OCI-M1 (cell line): ENCODE results near the gene ALPK3.
A peak's percentile ranks its signal among the peaks of the same experiment; 100 is the strongest.

ENCODE experiments used
- DNase-seq: peaks from one replicate; lab custom pipeline; 2025; lab: John Stamatoyannopoulos, UW

The ALPK3 gene

DNA sequence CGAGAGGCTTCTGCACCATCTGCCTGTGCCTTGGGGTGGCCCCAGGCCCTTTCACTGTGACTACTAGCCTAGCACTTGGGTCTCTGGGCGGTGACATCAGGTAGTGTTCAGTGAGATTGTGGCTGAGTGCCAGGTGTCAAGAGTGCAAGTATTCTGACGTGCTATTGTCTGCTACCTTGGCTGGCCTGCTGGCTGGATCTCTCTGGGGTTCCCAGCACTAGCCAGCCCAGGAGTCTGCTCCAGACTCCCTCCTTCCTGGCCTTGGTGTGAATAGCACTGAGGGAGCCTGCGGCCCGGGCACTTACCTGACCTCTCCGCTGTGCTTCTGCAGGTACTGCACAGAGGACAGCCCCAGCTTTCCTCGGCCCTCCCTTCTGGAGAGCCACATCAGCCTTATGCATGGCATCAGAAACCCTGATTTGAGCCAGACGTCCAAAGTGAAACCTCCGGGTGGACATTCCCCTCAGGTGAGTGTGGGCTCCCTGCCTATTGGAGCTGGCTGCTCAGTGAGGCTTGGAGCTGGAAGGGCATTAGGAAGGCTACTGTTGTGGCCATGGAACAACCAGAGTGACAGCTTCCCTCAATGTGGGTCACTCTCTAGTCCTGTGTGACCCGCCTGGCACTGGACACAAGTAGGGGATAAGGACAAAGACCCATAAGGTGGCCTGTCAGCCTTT lies 17.5 kb upstream of the ALPK3 start:
- no peak for DNase-seq

DNA sequence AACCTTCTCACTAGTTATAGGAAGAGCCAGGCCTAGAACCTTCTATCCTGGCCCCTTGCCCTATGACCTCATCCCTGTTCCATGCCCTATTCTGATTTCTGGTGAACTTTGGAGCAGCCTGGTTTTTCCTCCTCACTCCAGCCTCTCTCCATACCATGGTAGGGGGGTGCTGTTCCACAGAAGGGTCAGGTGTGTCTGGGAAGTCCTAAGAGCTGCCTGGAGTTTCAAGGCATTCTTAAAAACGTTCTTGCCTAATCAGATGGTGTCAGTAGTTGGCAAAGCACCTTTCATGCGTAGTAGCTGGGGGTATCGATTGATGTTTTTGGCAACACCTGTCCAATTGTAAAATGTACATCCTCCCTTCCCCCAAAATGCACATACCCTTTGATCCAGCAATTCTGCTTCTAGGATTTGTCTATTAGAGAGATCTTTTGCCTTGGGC lies 16.8 kb upstream of the ALPK3 start:
- DNase-seq: no peak

DNA sequence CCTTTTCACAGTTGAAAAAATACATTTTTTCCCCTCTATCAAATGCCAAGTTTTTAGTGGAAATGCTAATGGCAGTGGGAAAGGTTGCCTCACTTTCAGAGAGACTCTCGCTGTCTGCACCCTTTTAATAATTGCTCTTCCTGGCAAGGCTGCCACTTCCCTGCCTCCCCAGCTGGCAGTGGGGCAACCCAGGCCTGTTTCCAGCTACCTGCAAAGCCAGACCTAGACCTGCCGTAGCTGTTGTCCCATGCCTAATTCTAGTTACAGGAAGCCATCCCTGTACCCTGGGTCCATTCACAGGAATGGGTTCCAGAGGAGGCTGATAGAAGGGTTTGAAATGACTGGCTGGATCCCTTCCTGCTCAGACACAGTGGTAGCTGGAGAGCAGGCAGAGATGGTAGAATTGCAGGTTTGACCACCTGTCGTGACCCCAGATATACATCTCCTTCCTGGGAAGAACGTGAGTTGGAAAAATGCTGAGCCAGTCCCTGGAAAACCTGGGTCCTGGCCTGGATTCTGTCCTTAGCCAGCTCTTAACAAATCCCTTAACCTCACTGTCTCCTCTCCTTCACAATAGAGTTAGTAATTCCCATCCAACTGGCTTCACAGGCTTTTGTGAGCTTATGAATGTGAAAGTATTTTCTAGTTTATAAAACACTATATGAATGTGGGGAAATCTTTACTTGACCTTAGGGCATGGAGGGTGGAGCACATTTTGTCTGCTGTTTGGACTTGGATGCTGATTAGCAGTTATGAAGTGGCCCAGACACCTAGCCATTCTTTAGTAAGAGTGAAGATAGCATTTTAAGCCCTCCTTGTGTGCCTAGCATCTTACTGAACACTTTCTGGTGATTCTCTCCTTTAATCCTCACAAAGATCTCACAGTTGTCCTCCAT lies 12.9 kb upstream of the ALPK3 start:
- DNase-seq: no peak

DNA sequence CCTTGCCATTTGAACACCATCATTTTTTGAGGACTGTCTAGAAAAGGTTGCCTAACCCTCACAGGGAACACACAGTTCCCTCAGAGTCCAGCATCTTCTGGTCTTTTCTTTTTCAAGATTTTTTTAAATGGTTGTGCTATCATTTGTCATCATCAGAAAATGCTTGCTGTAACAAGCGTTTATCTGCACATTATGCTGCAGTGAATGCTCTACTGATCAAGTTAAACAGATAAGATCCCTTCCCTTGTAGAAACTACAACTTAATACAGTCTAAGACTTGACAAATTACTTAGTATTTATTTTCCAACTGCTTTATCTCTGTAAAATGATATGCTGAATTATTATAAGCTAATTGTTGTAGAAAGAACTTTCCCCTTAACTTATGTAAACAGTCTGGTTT lies 11.9 kb upstream of the ALPK3 start:
- no peak for DNase-seq

DNA sequence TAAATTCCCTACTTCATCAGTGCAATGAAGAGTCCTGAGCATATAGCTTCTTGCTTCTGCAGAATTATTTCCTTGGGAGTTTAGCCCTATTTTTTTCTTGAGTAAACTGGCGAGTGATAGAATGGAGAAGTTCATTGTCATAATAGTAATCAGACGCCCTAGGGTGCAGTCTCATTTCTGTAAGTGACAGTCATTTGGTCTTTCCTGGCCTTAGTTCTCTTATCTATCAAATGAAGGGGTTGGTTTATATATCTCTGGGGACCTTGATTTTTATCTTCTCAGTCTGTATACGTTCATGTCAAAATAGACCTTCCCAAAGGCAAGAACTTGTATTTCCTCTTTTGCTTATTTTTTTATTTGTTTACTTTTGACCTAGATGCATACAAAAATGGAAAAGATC lies 9.9 kb upstream of the ALPK3 start:
- DNase-seq: no peak

DNA sequence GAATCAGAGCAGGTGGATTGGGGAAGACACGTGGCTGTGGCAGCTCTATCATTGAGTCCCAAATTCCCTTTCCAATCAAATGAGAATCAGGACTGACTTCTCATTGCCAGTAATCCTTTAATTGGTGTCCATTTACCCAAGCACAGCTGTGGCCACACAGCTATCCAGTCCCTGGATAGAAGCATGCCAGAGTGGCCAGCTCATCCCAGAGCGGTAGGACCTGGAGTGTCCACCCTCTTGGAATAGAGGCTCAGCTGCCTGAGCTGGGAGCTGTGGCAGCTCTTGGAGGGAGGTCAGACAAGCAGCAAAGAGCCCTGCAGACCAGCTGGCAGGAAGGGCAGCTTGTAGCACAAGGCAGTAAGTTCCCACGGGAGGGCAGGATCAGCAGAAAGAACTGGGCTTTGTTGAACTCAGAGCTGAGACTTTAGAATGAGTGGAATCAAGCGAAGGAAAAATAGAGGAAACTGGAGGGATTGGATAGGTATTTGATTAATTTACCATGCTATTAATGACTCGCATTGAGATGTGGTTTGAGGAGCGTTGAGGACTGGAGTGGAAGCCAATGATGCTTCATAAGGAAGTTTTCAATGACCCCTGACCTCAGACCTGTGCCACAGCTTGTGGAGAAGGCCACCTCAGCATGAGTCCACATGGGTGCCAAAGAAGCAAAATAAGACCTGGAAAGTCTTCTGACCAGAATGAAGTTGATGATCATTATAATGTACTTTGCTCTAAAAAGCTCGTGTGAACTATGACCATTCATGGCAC lies 6.9 kb upstream of the ALPK3 start:
- DNase-seq: no peak

DNA sequence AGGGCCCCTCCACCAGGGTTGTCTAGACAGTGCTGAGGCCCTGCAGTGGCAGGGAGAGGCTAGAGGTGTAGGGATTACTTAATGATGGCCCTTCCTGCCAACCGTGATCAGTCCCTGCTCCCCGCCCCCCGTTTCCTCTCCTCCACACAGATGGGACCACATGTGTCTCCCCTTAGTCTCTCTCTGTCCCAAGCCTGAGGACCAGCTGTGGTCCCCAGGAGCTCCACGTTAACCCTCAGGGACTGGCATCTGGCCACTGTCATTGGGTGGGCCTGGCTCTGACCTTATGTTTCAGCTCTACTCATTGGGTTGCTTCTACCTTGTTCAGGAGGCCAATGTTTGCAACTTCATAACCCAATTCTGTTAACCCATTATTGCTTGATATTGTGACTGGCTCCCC lies 6.0 kb upstream of the ALPK3 start:
- DNase-seq: no peak

DNA sequence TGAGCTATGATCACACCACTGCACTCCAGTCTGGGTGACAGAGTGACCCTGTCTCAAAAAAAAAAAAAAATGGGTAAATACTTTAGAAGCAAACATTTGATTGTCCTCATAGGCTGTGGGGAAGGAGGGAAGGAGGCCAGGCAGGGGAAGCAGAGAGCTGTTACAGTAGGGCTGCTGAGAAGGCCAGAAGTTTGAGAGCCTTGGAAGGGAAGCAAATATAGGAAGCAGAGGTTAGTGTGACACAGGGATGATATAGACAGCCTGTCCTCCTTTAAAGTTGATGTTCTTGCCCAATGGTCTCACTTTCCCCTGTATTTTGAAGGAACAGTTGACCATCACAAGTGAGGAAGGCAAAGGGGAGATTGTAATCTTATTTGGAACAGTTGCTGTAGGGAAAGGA lies 5.3 kb upstream of the ALPK3 start:
- DNase-seq: no peak

DNA sequence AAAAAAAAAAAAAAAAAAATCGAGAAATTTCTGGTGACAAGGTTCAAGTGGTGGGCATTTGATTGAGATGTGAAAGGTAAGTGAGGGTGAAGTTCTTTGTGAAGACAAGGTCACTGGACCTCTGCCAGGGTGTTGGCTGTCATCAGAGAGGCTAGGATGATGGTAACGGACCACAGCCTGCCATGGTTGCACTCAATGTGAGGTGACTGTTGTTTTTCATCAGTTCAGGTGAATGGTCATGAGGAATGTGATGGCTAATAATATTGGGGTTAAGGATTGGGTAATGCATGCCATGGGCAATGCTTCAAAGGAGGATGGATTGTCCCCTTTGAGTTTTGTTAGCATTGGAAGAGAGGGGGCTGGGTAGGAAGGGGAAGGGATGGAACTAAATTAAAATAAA lies 4.3 kb upstream of the ALPK3 start:
- no peak for DNase-seq

DNA sequence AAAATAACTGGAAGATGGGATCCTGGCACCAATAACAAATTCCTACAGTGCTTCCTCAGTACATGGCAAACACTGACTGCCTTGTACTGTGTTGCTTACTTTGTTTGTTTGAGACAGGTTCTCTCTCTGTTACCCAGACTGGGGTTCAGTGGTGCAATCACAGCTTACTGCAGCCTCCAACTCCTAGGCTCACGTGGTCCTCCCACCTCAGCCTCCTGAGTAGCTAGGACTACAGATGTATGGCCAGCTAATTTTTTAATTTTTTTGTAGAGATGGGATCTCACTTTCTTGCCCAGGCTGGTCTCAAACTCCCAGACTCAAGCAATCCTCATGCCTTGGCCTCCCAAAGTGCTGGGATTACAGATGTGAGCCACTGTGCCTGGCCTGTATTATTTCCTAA lies 3.7 kb upstream of the ALPK3 start:
- DNase-seq: no peak

DNA sequence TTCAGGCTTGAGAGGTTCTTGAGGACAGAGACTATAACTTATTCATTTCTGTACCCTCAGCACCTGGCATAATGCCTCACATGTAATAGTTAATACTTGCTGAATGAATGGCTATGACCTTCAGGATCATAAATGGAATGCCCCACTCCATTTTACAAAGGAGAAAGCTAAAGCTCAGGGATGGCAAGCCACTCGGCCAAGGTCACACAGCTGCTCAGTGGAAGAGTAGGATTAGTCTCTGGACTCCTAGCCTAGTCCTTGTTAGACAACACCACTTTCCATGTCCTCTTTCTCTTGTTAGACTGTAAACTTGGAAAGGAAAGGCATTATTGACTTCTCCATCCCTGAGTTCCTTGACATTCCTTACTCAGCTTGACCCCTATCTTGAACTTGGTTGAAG lies 3.2 kb upstream of the ALPK3 start:
- DNase-seq: no peak

DNA sequence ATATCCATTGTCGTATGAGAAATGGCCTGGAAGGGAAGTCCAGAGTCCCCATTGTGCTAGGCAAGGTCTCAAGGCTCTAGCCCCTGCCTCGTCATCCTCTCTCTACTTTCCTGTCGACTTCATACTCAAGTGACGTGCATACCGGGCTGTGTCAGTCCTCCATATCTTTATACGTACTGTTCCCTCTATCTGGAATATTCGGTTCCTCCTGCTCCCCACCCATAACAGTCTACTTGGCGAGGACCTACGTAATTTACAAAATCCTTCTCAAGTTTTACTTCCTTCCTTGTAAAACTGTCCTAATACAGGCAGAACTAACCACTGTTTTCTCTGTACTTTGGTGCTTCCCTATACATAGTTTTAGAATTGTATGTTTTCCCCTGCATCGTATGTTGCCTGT lies 2.2 kb upstream of the ALPK3 start:
- DNase-seq: no peak

DNA sequence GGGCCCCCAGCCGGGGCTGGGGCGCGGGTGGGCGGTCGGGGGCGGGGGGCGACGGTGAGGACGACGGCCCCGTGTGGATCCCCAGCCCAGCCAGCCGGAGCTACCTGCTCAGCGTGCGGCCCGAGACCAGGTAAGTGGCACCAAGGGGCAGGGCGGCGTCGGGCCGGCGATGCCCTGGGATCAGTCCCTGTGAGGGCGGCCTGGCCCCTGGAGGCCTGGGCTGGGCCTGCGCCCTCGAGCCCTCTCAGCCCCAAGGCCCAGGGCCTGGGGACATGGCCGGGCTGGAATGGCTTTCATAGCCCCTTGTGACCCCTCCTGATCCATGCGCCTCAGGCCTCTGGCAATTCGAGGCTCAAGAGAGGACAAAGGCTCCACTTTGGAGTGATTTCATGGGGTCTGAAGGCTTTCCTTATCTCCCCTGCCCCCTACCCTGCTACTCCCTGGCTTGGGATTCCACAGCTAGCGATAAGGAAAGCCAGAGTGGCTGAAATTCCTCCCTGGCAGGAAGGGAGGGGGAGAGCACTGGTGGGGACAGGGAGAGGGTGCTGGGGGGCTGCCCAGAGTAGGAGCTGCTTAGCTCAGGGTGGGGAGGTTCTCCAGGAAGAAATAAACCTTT lies 418 bp downstream of the ALPK3 start:
- no peak for DNase-seq

DNA sequence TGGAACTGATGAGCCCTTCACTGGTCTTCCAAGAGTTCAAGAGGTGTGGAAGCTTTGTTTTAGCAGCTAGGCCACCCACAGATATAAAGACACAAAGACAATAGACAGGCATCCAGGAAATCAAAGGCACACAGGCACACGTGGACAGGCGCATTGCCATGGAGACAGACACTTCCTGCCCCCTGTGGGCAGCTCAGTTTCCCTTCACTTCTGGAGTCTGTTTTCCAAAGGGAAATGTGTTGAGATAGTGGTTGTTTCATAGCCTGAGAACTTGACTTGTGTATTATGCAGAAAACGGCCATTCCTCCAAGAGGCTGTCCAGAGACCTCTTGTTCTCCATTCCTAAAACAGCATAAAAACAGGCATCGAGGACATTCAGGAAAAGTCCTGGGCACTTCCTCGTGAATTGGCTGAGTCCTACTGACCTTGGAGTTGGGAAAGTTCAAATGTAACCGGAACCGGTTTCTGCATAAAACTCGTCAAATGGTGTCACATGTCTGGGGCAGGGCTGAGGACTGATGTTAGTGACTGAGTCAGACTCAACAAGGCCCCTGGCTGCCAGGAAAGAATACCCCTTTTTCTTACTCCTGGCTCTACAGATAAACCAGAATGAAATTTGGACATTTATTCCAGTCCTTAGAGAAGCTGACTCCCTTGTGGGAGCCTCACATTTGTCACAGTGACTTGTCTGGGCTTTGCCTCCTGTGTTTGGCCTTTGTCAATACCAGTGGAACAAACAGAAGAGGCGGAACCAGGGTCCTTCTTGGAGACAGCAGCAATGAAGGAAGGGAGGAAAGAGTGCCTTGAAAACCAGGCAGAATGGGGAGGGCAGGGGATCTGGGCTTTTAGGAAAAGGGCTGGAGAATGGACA lies 1.3 kb downstream of the ALPK3 start:
- DNase-seq: no peak

DNA sequence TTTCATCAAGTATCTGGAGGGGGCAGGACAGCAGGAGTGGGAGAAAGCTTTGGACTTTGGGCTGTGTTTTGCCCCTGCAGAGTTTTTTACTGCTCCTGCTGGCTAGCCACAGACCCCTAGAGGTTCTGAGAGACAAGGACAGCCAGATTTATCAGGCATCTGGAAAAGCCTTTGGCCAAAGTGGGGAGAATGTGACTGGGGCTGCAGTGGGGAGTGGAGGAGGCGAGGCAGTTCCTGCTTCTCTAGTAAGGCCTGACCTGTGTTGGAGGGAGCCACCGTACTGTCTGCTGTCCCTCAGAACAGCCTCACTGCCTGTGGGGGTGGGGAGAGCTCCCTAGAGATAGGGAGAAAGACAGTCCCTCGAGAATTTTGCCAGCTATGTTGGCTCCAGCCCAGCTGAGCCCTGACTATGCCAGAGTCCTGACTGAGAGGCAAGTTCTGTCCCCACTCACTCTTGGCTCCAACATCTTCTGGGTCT lies 2.2 kb downstream of the ALPK3 start:
- DNase-seq: peak; percentile 15

DNA sequence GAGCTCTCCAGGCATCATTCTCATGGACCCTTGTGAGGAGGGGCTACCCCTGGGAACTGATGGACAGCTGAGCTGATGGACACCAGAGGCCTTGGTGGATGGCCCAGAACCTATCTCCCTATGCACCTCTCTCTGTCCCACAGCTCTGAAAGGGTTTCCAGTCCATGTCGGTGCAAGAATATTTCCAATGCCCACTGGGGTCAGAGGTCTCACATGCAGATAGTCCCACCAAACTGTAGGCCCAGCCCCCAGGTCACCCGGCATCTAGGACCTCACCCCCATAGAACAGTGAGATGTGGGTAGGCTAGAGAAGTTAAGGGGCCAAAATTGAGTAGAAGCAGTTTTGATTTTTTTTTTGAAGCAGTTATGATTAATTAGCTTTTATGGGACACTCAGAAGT lies 2.6 kb downstream of the ALPK3 start:
- DNase-seq: no peak

DNA sequence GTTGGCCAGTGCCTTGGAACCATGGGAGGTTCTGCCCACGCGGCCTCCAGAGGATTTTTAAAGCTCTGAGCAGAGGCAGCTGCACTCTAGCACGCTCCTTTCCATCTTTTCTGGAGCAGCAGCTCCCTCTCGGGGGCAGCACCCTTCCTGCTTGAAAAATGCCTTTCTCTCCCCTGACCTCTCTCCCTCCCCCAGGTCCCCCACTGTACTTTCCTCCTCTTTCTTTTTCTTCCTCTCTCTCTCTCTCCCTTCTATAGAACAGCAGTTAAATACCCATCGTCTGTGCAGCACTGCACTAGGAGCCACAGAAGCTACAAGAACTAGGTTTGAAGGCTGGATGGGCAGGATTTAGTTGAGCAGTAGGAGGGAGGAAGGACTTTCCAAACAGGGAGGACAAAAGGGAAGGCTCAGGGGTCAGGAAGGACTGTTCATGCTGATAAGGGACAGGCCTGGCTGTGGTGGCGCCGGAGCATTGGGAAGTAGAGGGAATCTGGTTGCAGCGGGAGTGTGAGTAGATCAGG lies 4.4 kb downstream of the ALPK3 start:
- peak; percentile 31 for DNase-seq

DNA sequence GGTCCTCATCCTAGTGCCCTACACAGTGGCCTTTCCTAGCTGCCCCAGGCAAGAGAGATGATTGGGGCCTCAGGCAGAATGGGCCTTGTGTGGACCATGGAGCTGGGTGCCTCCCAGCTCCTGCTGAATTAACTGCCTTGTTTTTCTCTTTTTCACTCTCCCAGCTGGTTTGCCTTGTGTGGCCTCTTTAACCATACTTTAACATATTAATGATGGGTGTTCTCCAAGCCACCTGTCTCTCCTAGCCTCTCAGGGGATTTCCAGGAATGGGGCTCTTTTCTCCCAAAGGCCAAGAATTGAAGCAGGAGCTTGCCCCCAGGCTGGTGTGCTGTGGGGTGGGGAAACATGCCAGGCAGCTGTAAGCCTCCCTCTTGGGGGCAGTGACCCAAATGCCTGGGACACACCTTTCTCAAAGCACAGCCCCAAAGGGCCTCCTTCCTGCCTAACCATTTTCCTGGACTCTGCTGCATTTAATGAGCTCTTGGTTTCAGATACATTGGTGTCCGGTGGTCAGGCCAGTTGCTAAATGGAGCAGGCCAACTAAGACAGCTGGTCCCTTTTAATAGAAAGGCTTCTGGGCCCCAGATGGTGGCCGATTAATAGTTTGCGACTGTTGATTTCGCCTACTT lies 5.6 kb downstream of the ALPK3 start:
- DNase-seq: no peak

DNA sequence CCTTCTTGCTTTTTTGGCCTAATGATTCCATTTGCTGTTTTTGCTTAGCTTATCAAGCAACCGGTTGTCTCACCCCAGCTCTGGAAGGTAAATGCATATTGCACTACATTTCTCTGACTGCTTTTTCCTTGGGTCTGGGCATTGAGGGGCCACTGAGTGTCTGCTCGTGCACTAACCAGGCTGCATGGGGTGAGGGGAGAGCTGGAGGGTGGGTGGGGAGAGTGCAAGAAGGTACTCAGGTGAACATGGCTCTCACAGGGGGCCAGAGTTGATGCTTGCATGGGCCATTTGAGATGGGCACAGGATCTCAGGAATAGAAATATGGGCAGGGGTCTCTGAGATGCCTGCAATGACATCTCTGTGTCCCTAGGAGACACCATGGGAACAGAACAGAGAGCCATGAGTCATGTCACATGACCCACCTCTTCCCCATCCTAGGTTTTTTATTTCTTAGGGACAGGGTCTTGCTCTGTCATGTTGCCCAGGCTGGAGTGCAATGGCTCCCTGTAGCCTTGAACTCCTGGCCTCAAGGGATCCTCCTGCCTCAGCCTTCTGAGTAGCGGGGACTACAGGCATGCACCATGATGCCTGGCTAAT lies 6.2 kb downstream of the ALPK3 start:
- DNase-seq: no peak
